T1000 (cell line): Measurements from ENCODE around the gene PKN3.
"Not testable (repeated sequence)": the region's sequence is repeated elsewhere in the genome, so short reads cannot be mapped to it uniquely, and the experiment has no call there.

Source experiments
- DNase-seq: peaks from one replicate; lab custom pipeline; 2025; ENCODE audit warnings: mixed read lengths; lab: John Stamatoyannopoulos, UW

The PKN3 gene

DNA sequence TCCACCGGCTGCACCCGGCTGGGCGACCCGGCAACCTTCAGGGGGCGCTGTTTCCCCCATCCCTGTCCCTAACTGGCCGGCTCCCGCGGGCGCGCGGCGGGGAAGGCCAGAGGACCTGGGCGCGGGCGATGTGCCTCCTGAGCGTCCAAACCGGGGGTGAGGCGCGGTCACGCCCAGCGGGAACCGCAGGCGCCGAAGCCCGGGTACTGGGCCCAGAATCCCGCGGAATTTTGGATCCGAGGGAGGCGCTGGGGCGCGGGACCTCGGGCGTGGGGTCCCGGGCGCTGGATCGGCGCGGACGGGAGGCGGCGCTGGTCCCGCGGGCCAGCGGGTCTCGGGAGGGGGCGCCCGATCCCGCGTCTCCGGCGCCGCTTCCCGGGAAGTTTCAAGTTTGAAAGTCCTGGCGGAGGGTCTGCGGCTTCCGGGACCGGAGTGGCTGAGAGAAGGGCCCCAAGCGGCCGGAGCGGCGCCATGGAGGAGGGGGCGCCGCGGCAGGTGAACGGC lies at the start of gene PKN3:
TSS of gene PKN3 (plus strand) at position 59 of the 504 bp plus-strand sequence. CDS start at position 472, 413 bp downstream.
- DNase-seq = peak; percentile 79

- no peak for DNase-seq
These were observed 48.4 kb upstream of the PKN3 start for GRCh38 chr9:128653908-128654307.

- no peak for DNase-seq
These were observed 47.8 kb upstream of the PKN3 start for GRCh38 chr9:128654481-128654880.

GRCh38 chr9:128656416-128657343 lies 45.6 kb upstream of the PKN3 start, which contains the start of gene DYNC2I2:
Gene DYNC2I2 (minus strand): TSS chr9:128656847. CDS start chr9:128656726, 121 bp downstream.
- DNase-seq = peak; percentile 86

DNA sequence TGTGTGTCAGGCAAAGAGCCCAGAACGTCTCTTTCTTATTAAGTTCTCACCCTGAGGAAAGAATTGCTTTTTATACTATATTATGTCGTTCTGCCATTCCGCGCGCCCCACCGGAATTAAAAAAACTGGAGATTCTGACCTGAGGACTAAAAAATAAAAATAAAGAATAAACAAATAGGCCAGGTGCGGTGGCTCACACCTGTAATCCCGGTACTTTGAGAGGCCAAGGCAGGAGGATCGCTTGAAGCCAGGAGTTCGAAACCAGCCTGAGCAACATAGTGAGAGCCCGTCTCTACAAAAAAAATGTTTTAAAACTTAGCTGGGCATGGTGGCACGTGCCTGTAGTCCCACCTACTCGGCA lies 45.0 kb upstream of the PKN3 start:
- no peak for DNase-seq

GRCh38 chr9:128657796-128658195 lies 44.5 kb upstream of the PKN3 start:
- no peak for DNase-seq

- not testable (repeated sequence) for DNase-seq
These were observed 35.8 kb upstream of the PKN3 start for GRCh38 chr9:128666481-128666941.

DNA sequence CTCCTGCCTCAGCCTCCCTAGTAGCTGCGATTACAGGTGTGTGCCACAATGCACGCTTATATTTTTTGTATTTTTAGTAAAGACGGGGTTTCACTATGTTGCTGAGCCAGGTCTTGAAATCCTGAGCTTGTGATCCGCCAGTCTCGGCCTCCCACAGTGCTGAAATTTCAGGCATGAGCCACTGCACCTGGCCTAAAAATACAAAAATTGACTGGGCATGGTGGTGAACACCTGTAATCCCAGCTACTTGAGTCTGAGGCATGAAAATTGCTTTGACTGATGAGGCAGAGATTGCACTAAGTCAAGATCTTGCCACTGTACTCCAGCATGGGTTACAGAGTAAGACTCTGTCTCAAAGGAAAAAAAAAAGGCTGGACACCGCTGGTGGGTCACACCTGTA lies 32.5 kb upstream of the PKN3 start:
- DNase-seq = no peak

DNA sequence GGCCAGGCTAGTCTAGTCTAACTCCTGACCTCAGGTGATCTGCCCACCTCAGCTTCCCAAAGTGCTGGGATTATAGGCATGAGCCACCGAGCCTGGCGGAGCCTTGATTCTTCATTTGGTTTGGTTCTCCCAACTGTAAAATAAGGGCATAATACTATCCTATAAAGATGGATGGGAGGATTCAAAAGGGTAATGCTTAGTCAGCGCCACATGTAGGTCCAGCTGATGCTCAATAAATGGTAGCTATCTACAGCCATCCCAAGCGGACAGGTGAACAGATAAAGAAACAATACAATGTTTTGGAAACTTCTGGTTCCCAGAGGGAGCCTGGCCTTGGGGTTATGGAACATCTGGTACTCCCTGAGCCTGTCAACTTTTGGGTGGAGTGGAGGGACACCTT lies 26.9 kb upstream of the PKN3 start:
- no peak for DNase-seq

DNA sequence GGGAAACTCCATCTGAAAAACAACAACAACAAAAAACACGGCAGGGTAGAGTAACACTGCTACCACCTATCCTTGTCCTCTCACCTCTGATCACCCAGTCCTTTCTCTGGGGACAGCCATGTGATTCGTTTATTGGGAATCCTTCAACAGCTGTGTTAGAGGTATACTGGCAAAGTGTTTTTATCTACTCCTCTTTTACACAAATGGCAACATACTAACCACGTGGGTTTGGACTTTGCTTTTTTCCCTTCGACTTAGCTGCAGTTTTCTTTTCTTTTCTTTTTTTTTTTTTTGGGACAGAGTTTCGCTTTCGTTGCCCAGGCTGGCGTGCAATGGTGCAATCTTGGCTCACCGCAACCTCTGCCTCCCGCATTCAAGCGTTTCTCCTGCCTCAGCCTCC lies 24.5 kb upstream of the PKN3 start:
- no peak for DNase-seq

DNA sequence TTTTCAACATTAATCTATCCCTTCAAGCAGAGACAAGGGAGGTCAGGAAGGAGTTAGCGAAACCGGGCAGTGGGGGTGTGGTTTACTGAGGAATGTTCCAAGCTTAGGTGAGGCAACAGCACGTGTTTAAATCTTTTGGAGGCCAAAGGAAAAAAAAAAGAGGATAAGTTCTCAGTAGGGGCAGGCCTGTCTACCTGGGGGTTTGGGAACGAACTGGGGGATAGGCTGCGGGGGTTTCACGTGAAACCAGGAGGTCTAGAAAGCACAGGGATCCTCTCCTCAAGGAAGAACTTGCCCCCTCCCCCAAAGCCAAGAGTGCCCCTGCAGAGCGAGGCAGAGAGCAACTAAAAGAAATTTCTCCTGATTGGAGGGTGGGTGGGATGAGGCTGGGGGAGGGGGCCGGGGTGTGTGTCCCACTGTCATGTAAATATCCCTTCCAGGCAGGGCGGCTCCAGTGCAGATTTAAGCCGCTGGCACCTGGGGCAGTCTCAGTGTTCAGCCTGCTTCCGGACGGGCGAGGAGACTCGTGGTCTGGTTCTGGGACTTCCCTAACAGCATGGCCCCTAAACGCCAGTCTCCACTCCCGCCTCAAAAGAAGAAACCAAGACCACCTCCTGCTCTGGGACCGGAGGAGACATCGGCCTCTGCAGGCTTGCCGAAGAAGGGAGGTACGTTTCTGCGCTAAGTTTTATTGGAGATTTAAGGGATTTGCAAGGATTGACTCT lies 18.8 kb upstream of the PKN3 start:
- no peak for DNase-seq

DNA sequence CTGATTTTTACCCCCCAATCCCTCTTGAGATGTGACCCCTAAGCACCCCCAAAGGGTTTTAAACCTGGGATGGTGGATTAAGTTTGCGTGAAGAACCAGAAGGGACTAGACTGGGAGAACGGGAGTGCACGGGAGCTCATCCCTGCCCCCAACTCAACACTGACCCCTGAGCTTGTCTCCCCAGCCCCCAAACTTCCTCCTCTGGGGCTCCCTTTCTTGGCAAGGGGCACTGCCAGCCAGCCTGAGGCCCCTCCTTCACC lies 18.3 kb upstream of the PKN3 start:
- DNase-seq = no peak

DNA sequence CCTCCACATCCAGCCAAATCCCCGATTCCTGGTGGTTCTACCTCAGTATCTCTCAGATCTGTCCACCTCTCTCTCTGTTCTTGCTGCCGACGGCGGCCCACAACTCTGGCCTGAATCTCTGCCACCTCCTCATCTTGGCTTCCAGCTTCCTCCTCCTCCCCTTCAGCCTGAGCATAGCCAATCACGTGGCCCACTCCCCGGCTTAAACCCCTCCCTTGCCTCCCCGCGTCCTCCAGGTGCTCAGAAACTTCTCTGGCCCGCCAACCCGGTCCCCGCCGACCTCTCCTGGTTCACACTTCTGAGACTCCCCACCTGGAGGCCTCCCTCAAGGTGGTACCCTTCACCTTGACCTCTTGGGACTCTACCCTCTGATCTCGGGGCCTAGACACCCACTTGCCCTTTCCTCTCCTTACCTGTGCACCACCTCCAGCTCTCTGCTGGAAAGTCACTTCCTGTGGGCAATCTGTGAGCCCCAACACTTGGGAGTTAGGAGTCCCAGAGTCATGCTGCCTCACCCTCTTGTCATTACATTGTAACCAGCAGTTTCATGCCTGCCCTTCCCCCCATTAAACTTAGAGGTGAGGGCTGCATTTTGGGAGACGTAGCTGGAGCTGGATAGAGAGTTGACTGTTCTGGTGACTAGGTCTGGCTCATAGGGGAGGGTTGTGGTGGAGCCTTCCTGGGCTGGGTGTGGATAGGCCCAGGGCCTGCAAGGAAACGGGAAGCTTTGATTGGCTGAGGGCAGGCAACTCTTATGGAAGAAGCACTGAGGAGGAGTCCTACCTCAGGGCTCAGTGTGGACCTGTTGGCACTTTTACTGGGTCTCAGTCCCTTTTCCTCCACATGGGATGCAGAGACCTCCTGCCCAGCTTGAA lies 17.7 kb upstream of the PKN3 start:
- DNase-seq = no peak

DNA sequence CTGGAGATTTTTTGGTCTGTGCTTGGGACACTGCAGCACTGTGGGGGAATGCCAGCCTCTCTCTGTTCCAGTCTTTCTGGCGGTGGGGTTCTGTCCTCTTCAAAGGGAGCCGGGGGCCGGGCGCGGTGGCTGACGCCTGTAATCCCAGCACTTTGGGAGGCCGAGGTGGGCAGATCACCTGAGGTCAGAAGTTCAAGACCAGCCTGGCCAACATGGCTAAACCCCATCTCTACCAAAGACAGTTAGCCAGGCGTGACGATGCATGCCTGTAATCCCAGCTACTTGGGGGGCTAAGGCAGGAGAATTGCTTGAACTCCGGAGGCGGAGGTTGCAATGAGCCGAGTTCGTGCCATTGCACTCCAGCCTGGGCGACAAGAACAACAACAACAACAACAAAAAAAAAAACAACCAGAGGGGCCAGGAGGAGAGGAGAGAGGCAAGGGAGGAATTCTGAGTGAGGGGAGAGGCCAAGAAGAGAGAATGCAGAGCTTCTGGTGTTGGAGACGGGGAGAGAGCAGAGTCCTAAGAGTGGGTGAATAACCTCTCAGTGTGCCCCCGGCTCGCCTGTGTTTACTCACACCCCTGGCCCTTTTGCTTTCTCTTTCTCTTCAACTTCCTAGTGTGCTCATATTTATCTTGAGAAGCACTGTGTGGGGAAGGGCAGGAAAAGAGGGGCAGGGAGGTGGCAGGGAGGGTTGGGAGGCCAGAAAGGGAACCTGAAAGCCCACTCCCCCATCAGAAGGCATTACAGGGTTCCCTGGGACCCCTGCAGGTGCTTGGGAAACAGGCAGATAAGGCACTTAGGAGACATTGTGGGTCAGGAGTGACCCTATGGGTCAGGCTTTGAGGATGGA lies 16.4 kb upstream of the PKN3 start:
- DNase-seq = no peak

DNA sequence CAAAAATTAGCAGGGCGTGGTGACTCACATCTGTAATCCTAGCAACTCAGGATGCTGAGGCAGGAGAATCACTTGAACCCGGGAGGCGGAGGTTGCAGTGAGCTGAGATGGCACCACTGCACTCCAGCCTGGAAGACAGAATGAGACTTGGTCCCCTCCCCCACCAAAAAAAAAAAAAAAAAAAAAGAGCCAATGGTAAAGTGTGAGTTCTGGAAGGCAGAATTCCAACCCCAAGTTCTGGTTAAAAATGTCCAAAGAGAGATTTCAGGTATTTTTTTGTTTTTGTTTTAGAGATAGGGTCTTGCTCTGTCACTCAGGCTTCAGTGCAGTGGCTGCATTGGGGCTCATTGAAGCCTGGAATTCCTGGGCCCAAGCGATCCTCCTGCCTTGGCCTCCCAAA lies 14.8 kb upstream of the PKN3 start:
- no peak for DNase-seq

GRCh38 chr9:128688501-128689292 lies 13.6 kb upstream of the PKN3 start, which contains the start of gene SET:
Gene SET (plus strand): TSS chr9:128689222. CDS start chr9:128689583, 361 bp downstream.
- peak; percentile 80 for DNase-seq

- DNase-seq = no peak
These were observed 13.0 kb upstream of the PKN3 start for GRCh38 chr9:128689293-128689774.

DNA sequence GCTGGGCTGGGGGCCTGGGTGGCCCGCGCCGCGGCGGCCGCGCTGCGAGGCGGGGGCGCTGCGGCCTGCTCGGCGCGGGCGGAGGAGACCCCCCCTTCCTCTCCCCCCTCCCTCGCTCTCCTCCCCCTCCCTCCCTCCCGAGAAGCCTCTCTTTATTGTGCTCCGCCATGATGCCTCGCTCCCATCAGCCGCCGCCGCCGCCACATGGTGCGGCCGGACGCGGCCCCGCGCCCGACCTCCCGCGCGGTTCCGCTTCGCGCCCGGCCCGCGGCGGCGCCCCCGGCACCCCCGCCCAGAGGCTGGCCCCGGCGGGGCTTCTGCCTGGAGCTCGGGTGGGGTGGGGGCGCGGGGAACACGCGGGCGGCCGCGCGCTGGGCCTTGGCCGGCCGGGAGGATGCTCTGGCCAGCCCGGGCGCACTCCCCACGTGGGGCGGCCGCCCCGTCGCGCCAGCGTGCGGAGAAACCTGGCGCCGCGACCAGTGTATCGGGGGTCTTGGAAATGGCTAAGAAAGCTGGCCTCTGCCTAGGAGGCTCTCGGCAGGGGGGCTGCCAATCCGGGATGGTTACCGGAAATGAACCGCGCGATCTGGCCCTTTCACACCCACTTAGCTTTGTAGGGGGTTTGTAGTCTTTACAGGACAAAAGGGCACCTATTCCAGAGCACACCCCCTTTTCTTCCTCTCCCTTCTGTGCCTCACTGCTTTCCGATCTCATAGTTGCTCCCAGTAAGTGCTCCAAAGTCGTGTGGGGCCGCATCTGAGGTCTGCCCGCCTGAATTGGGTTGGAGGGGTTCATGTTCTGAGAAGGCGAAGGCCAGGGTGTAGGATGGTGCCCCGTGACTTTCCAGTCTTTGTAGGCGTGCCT lies 12.3 kb upstream of the PKN3 start:
- DNase-seq = no peak

DNA sequence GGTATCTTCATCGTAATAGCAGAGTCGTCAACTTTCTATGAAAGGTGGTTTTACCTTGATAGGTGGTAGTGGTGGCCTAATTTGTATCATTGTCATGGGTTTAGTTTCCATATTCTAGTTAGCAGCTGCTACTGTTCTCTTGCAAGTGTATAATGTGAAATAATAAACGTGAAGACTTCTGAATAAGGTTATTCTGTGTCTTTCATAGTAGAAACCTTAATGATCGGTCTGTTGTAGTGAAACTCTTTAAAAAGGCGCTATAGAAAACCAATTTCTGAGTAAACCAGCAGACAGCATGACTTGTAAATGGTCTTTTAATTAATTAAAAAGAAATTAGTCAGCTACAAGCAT lies 11.6 kb upstream of the PKN3 start:
- no peak for DNase-seq
